ENCODE data around the gene KCNJ14. TPM values are rescaled to one million over a fixed set of nuclear protein-coding genes. Genes with fewer than 3 reads are reported as not detected.

Gene KCNJ14
- total RNA-seq, 8 experiments from 2014 or later = 0.49 to 1.3 (median 0.86) TPM

DNA sequence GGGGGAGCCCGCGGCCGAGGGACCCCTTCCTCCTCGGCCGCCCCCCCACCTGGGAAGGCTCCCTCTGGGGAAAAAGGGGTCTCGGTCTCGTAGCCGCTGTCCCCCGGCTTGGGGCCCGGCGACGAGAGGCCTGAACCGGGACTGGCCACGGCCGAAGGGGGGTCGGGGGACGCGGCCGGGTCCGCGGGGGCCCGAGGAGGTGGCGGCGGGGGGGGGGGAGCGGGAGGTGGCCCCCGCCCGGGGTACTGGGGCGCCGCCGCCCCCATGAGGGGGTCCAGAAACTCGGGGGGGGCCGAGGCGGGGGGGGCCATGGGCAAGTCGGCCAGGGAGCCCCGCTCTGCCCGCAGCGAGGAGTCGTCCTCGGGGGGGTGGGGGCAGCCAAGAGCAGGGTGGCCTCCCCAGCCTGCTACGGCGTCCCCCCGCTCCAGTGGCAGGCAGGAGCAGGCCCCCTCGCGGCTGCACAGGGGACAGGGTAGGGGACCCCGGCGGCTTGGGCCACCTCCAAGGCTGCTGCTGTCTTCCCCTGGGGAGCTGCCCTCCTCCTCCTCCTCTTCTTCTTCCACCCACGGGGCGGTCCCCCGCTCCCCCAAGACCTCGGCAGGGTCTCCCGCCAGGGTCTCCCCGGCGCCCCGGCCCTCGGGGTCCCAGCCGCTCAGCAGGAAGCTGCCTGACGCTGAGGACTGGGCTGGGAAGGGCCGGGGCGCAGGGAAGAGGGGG lies 43.4 kb downstream of the KCNJ14 start:
- ATAC-seq (replicated peaks in 6 of 8) = peak in 4 of 8 experiments; percentile 2 to 15 (median 6)
- in situ Hi-C loops (cut with MboI; ENCODE audit: low pct_unique_long_range_greater_than_20kb in 2 of 9, low sequenced_read_pairs in 9 of 9, unreplicated experiment in 9 of 9) = loop anchor here in 2 of 9 experiments (25.0 kb wide), 1 partner anchor 89 kb away; no protein-coding TSS in a partner anchor
- WGBS, 10 experiments = no CpG with 5 or more reads among the region's 59 CpGs

DNA sequence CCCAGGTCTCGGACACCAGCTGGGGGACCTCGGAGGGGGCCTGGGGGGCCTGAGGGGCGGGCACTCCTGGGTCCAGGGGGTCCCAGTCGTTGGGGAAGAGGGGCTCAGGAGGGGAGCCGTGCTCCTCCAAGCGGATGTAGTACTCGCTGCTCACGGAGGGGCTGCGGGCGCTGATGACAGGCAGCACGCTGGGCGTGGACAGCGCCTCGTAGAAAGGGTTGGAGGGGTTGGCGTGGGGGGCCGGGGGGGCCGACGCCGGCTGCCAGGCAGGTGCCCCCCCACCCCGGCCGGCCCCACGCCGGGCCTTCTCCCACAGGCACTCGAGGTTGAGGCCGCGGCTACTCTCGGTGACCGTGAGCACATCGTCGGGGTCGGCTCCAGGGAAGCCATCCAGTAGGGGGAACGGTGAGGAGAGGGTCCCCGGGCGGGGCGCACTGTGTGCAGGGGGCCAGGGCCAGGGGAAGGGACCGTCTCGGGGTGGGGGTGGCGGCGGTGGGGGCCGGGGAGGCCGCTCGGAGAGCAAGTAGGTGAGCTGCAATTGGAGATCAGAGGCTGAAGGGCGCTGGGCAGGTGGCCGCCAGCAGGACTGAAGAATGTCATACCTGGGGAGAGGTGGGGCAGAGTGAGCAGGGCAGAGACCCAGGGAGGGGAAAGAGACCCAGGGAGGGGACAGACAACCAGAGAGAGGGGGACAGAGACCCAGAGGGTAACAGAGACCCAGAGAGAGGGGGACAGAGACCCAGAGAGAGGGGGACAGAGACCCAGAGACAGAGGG lies 44.1 kb downstream of the KCNJ14 start:
- in situ Hi-C loops (cut with MboI; ENCODE audit: low pct_unique_long_range_greater_than_20kb in 2 of 9, low sequenced_read_pairs in 9 of 9, unreplicated experiment in 9 of 9) = loop anchor here in 3 of 9 experiments (10.0 to 25.0 kb wide), 2 partner anchors 85 to 88 kb away; no protein-coding TSS in a partner anchor
- Histone ChIP-seq H3K4me3 (no peak overlapping the region), H3K4me1 (replicated peaks in 1 of 2) (peaks cover 2 to 6% of the 10 kb centered on the region in 2 donors), H3K27ac (no peak overlapping the region)
- peak in 3 of 8 experiments; percentile 2 to 11 (median 4) for ATAC-seq (replicated peaks in 6 of 8)
- WGBS, 10 experiments = no CpG with 5 or more reads among the region's 44 CpGs

More for the DNA sequence above, 43.4 kb downstream of the KCNJ14 start:
- H3K27ac ChIP-seq = no peak overlapping the region
- peaks cover 2 to 9% of the 10 kb centered on the region in 2 donors for H3K4me1 ChIP-seq (replicated peaks in 1 of 2)
- no peak overlapping the region for H3K4me3 ChIP-seq

DNA sequence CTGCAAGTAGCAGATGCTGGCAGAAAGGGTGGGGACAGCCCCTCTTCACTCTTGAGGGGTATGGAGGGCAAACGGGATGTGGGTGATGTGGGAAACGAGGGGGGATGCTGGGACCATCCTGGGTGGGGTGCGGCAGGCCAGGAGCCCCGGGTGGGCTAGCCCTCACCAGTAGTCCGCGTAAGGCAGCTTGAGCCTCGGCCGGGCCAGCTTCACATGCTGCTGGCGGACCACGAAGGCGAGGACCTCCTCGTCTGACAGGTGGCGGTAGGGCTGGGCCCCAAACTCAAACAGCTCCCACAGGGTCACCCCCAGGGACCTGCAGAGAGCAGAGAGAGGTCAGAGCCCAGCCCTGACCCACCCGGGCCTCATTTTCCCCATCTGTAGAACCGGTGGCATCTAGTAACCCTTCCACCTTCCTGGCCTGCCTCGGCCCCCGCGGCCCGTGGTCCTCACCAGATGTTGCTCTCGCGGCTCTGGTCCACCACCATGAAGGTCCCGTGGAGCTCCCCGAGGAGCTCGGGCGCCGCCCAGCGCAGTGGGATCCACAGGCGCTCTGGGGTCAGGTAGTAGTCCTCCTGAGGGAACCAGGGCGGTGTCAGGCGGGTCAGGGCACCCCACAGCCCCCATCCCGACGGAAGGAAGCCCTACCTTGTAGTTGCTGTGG lies 45.6 kb downstream of the KCNJ14 start:
- Histone ChIP-seq H3K4me3 (no peak overlapping the region), H3K4me1 (replicated peaks in 1 of 2) (peaks cover 2 to 6% of the 10 kb centered on the region in 2 donors), H3K27ac (no peak overlapping the region)
- in situ Hi-C loops (cut with MboI; ENCODE audit: low pct_unique_long_range_greater_than_20kb in 2 of 9, low sequenced_read_pairs in 9 of 9, unreplicated experiment in 9 of 9) = loop anchor here in 1 of 9 experiments (10.0 kb wide), 1 partner anchor 84 kb away; no protein-coding TSS in a partner anchor
- ATAC-seq (replicated peaks in 6 of 8) = no peak
- 30 to 58% methylated on average over 2 to 7 of the region's 32 CpGs; no CpG with 5 or more reads in 8 of the 10 experiments for WGBS, 10 experiments

DNA sequence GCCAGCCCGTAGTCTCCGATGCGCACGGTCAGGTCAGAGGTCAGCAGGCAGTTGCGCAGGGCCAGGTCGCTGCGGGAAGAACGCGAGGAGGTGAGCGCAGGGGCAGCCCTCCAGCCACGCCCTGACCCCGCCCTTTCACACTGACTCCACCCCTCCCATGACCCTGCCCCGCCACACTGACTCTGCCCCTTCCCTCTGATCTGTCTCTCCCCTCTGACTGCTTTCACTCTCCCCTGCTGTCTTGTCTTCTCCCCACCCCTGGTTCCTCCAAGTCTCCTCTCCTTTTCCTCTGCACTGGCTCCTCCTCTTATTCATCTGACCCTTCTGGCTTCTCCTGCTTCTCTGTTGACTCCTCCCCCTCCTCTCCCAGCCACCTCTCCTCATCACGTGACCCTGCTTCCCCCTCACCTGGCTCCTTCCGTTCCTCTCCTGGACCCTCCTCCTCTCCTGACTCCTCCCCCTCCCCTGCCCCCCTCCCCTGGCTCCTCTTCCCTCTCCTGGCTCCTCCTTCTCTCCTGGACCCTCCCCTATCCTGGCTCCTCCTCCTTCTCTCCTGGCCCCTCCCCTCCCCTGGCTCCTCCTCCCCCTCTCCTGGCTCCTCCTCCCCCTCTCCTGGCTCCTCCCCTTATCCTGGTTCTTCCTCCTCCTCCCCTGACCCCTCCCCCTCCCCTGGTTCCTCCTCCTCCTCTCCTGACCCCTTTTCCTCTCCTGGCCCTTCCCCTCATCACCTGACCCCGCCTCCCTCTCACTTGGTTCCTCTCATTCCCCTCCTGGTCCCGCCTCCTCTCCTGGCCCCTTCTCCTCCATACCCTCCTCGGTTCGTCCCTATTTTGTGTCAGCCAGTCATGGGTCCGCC lies 46.3 kb downstream of the KCNJ14 start:
- in situ Hi-C loops (cut with MboI; ENCODE audit: low pct_unique_long_range_greater_than_20kb in 2 of 9, low sequenced_read_pairs in 9 of 9, unreplicated experiment in 9 of 9) = loop anchor here in 1 of 9 experiments (10.0 kb wide), 1 partner anchor 83 kb away; no protein-coding TSS in a partner anchor
- ATAC-seq (replicated peaks in 6 of 8) = peak; percentile 12 to 82 (median 50)
- no CpG with 5 or more reads among the region's 20 CpGs for WGBS, 10 experiments
- Histone ChIP-seq H3K27ac (no peak overlapping the region), H3K4me1 (replicated peaks in 1 of 2) (peaks cover 2 to 6% of the 10 kb centered on the region in 2 donors), H3K4me3 (no peak overlapping the region)

DNA sequence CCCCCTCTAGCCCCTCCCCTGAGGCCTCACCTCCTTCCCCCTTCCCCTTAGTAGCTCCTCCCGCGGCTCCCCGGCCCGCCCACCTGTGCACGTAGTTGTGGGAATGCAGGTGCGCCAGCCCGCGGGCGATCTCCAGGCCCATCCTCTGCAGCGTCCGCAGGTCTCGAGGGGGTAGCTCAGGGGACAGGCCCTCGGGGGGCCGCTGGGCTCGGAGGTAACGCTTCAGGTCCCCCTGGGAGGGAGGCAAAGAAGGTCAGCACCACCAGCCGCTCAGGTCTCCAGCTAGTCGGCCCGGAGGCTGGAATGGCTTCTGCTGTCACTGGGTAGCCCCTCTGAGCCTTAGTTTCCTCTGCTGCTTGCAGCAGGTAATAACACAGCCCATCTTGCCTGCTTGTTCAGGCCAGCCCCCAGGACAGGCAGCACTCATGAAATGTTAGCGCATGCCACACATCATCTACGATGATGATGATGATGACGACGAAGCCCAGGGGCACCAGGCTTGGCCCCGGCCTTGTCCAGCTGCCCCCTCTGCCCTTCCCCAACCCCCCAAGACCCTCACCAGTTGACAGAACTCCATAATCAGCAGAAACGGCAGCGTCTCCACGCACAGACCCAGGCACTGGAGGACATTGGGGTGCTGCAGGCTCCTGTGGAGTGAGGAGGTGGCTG lies 47.1 kb downstream of the KCNJ14 start:
- ATAC-seq (replicated peaks in 6 of 8) = peak in 1 of 8 experiments; percentile 2
- in situ Hi-C loops (cut with MboI; ENCODE audit: low pct_unique_long_range_greater_than_20kb in 2 of 9, low sequenced_read_pairs in 9 of 9, unreplicated experiment in 9 of 9) = loop anchor here in 1 of 9 experiments (10.0 kb wide), 1 partner anchor 82 kb away; no protein-coding TSS in a partner anchor
- H3K4me3 ChIP-seq = no peak overlapping the region

DNA sequence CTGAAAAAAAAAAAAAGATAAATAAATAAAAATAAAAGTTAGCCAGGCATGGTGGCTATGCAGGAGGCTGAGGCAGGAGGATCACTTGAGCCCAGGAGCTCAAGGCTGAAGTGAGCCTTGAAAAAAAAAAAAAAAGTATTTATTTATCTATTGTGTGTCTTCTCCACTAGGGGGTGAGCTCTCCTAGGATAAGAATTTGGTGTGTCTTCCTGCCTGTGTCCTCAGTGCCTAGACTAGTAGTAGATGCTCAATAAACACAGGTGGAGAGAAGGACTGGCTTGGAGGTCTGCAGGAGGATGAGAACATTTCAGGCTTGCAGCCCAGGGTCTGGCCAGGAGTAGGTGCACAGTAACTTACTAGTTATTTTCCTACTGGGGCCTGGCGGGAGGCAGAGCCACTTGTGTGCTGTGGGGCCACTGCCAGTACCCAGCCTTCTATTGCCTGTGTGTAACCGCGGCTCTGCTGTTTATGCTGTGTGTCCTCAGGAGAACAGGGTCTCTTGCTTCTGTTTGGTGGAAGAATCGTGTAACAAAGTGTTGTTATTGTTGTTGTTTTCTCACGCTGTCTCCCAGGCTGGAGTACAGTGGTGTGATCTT lies 50.9 kb downstream of the KCNJ14 start:
- Histone ChIP-seq H3K27ac (no peak overlapping the region), H3K4me1 (replicated peaks in 1 of 2) (peaks cover 5 to 6% of the 10 kb centered on the region in 2 donors), H3K4me3 (no peak overlapping the region)
- in situ Hi-C loops (cut with MboI; ENCODE audit: low pct_unique_long_range_greater_than_20kb in 2 of 9, low sequenced_read_pairs in 9 of 9, unreplicated experiment in 9 of 9) = loop anchor here in 1 of 9 experiments (10.0 kb wide), 1 partner anchor 79 kb away; no protein-coding TSS in a partner anchor
- ATAC-seq (replicated peaks in 6 of 8) = peak in 2 of 8 experiments; percentile 48 to 69
- WGBS, 10 experiments = 87 to 93% (median 91%) methylated on average over 3 to 5 of the region's 5 CpGs; no CpG with 5 or more reads in 6 of the 10 experiments

More for the DNA sequence above, 47.1 kb downstream of the KCNJ14 start:
- H3K27ac ChIP-seq = no peak overlapping the region
- peaks cover 2 to 6% of the 10 kb centered on the region in 2 donors for H3K4me1 ChIP-seq (replicated peaks in 1 of 2)
- 25% methylated on average over 4 of the region's 27 CpGs; no CpG with 5 or more reads in 9 of the 10 experiments for WGBS, 10 experiments

DNA sequence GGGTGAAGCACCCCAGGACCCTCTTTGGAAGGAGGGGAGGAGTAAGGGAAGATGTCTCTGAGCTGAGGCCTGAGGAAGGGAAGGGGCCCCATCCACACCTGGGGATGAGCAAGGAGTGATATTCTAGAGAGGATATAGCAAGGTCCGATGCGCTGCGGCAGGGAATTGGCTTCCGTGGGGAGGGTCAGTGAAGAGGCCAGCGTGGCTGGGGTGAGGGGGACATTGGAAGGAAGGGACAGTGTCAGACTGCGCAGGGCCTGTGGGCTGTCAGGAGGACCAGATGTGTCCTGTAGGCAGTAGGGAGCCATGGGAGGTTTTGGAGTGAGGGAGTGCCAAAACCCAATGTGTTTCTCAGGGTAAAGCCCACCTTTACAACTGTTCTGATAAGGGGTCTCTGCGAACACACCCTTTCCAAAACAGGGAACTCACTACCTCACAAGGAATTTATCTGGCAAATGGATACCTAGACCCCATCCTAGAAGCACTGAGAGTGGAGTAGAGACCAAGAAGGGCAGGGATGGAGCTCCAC lies 52.6 kb downstream of the KCNJ14 start:
- no peak for ATAC-seq (replicated peaks in 6 of 8)
- in situ Hi-C loops (cut with MboI; ENCODE audit: low pct_unique_long_range_greater_than_20kb in 2 of 9, low sequenced_read_pairs in 9 of 9, unreplicated experiment in 9 of 9) = loop anchor here in 1 of 9 experiments (10.0 kb wide), 1 partner anchor 77 kb away; no protein-coding TSS in a partner anchor
- Histone ChIP-seq H3K4me1 (replicated peaks in 1 of 2) (peaks cover 6 to 14% of the 10 kb centered on the region in 2 donors), H3K27ac (no peak overlapping the region), H3K4me3 (no peak overlapping the region)
- 0 to 97% (median 85%) methylated on average over 1 to 6 of the region's 7 CpGs; no CpG with 5 or more reads in 5 of the 10 experiments for WGBS, 10 experiments

DNA sequence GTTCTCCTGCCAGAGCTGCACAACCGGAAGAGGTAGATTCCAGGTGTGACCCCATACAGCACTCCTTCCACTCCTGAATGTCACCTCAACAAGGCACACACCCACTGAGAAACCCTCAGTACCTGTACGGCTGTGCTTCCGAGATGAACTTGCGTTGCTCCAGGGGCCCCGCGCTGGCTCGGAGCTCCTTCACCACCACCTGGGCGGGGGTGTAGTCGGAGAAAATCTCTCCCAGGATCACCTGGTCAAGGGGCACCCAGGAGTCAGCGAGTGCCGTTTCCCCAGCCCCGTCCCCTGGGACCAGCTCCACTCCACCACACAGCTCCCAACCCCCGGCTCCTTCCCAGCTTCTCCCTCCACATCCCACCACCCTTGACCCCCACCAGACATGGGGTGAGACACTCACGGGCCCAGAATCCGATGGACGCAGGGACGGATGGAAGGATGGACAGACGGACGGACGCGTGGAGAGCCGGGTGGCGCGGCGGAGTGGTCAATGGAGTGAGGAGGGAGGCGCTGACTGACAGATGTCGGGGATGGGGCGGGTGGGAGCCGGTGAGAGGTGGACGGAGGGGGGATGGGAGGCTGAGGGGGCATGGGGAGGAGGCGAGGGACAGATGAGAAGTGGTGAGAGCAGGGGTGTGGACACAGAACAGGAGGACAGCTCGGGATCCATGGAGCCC lies 53.5 kb downstream of the KCNJ14 start:
- Histone ChIP-seq H3K4me3 (no peak overlapping the region), H3K27ac (no peak overlapping the region), H3K4me1 (replicated peaks in 1 of 2) (peaks cover 6 to 14% of the 10 kb centered on the region in 2 donors)
- in situ Hi-C loops (cut with MboI; ENCODE audit: low pct_unique_long_range_greater_than_20kb in 2 of 9, low sequenced_read_pairs in 9 of 9, unreplicated experiment in 9 of 9) = loop anchor here in 1 of 9 experiments (10.0 kb wide), 1 partner anchor 76 kb away; no protein-coding TSS in a partner anchor
- no peak for ATAC-seq (replicated peaks in 6 of 8)
- 95% methylated on average over 4 of the region's 32 CpGs; no CpG with 5 or more reads in 9 of the 10 experiments for WGBS, 10 experiments

DNA sequence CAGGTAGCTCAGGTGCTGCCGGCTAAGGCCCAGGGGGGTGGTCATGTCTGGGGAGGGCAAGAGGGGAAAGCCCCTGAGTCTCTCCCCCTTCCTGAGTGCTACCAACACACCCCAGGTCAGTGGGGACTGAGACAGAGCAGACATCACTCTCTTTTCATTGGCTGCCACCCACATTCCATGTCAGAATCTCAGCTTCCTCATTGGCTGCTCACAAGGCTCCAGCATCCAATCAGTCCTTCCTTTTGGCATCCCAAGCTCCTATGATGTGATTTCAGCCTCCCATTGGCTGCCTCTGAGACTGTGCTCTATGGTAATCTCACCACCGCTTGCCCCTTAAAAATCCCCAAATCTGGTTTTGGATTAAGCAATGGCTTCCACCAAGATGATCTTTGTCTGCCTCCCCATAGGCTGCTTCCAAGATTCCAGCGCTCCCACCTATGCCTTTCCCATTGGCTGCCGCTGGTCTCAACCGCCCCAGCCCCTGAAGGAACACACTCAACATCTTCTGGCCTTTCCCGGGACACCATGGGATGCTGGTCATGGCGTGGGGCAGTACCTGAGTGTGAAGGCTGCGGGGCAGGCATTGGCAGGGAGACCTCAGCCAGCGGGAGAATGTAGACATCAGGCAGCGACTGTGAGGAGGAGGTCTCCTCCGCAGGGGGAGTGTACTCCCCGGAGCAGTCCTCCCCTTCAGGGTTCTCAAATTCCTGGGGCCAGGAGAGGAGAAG lies 54.3 kb downstream of the KCNJ14 start:
- WGBS, 10 experiments = 86 to 100% (median 90%) methylated on average over 1 to 4 of the region's 12 CpGs; no CpG with 5 or more reads in 5 of the 10 experiments
- in situ Hi-C loops (cut with MboI; ENCODE audit: low pct_unique_long_range_greater_than_20kb in 2 of 9, low sequenced_read_pairs in 9 of 9, unreplicated experiment in 9 of 9) = loop anchor here in 1 of 9 experiments (10.0 kb wide), 1 partner anchor 75 kb away; no protein-coding TSS in a partner anchor
- Histone ChIP-seq H3K27ac (no peak overlapping the region), H3K4me3 (no peak overlapping the region), H3K4me1 (replicated peaks in 1 of 2) (peaks cover 10 to 14% of the 10 kb centered on the region in 2 donors)
- no peak for ATAC-seq (replicated peaks in 6 of 8)
